A549 (cell line): ENCODE measurements around the gene SETBP1. TPM values are rescaled to one million over a fixed set of nuclear protein-coding genes. Genes with fewer than 3 reads are reported as not detected.

Source experiments
- ATAC-seq, 2 experiments: fragments of 200-7000 bp in 1 of 2; fragments of >200 bp in 1 of 2; cut with Nextera tagmentation in 1 of 2; cut with Tn5 transposase in 1 of 2; 3 replicates each; pipeline versions ENCODE4 v1.8.0 to v1.9.1; 2018 to 2020; ENCODE audit warnings: mild to moderate bottlenecking in 1 of 2, moderate library complexity in 1 of 2
- CTCF ChIA-PET: fragments of 300-600 bp; sonication (Branson Sonifier 250); formaldehyde crosslinking; extraction: SDS; loops from one replicate; lab custom pipeline; 2021; ENCODE audit warnings: antibody characterized with exemption, inconsistent platforms; lab: Yijun Ruan, JAX
- POLR2A ChIA-PET: fragments of 350-600 bp; formaldehyde crosslinking; extraction: SDS; loops from one replicate; lab custom pipeline; 2021; ENCODE audit warnings: antibody characterized with exemption, inconsistent platforms; lab: Yijun Ruan, JAX
- DNase-seq, 2 experiments: peaks; one replicate each; pipeline versions ENCODE4 v3.0.0 to v3.0.0-alpha.2; 2011 to 2016; ENCODE audit warnings: low read depth in 1 of 2, low spot score in 1 of 2
- FAIRE-seq: peaks from 2 replicates; lab custom pipeline; 2011; peaks lifted over from hg19 to GRCh38; lab: Jason Lieb, UNC
- H3K27ac ChIP-seq, 2 experiments: fragments of >200 bp; sonication (Bioruptor Twin); formaldehyde crosslinking; 3 replicates each; pipeline ENCODE4 v1.5.1; 2016 to 2017
- H3K4me1 ChIP-seq: fragments of >200 bp; sonication (Bioruptor Twin); formaldehyde crosslinking; 3 replicates; pipeline ENCODE4 v1.6.1; 2016
- H3K4me2 ChIP-seq: fragments of >200 bp; sonication (Bioruptor Twin); formaldehyde crosslinking; 3 replicates; pipeline ENCODE4 v1.6.1; 2016
- H3K4me3 ChIP-seq: fragments of >200 bp; sonication (Bioruptor Twin); formaldehyde crosslinking; 3 replicates; pipeline ENCODE4 v1.5.1; 2016
- H3K9me3 ChIP-seq: fragments of >200 bp; sonication (Bioruptor Twin); formaldehyde crosslinking; 3 replicates; pipeline ENCODE4 v1.6.1; 2016
- BCL3 ChIP-seq: fragments of >200 bp; sonication (Bioruptor Twin); formaldehyde crosslinking; IDR thresholded peaks from 3 replicates; pipeline ENCODE4 v1.6.1; 2016
- BHLHE40 ChIP-seq: IDR thresholded peaks from 2 replicates; pipeline ENCODE4 v1.6.1; 2012; ENCODE audit warnings: low read depth, low read length, inconsistent platforms
- CBX8 ChIP-seq: fragments of 200-600 bp; sonication (generic); IDR thresholded peaks from 2 replicates; pipeline ENCODE4 v1.6.1; 2016
- EHMT2 ChIP-seq: fragments of 200-600 bp; sonication (generic); IDR thresholded peaks from 2 replicates; pipeline ENCODE4 v1.6.1; 2016; ENCODE audit warnings: antibody characterized with exemption, low read depth, mild to moderate bottlenecking, moderate library complexity
- EP300 ChIP-seq, 2 experiments: fragments of >200 bp; sonication (Bioruptor Twin); formaldehyde crosslinking; IDR thresholded peaks; 2 replicates in 1 of 2; 3 replicates in 1 of 2; pipeline ENCODE4 v1.6.1; 2016 to 2017
- FOSB ChIP-seq: fragments of 250-450 bp; sonication (Bioruptor Pico); IDR thresholded peaks from 2 replicates; pipeline ENCODE4 v1.5.0; 2020; ENCODE audit warnings: mild to moderate bottlenecking, moderate library complexity
- FOSL2 ChIP-seq, 2 experiments: fragments of 450-650 bp in 1 of 2; fragments of >200 bp in 1 of 2; sonication (Bioruptor Twin) in 1 of 2; formaldehyde crosslinking; IDR thresholded peaks; 2 replicates each; pipeline versions ENCODE4 v1.5.0 to v1.6.1; 2016 to 2020; ENCODE audit warnings: mild to moderate bottlenecking in 1 of 2, moderate library complexity in 1 of 2
- HDAC2 ChIP-seq: fragments of 200-600 bp; sonication (generic); IDR thresholded peaks from 2 replicates; pipeline ENCODE4 v1.6.1; 2016
- HOXB13 ChIP-seq: fragments of 250-450 bp; sonication (Bioruptor Pico); IDR thresholded peaks from 2 replicates; pipeline ENCODE4 v1.5.0; 2020; ENCODE audit warnings: low read depth, mild to moderate bottlenecking, moderate library complexity
- HOXB5 ChIP-seq: fragments of 250-450 bp; sonication (Bioruptor Pico); IDR thresholded peaks from 2 replicates; pipeline ENCODE4 v1.5.0; 2020; ENCODE audit warnings: mild to moderate bottlenecking, moderate library complexity
- JUNB ChIP-seq: fragments of >200 bp; sonication (Bioruptor Twin); formaldehyde crosslinking; IDR thresholded peaks from 2 replicates; pipeline ENCODE4 v1.6.1; 2016
- KDM5A ChIP-seq: fragments of 200-600 bp; sonication (generic); IDR thresholded peaks from 2 replicates; pipeline ENCODE4 v1.6.1; 2016; ENCODE audit warnings: antibody characterized with exemption, mild to moderate bottlenecking
- MAFK ChIP-seq: fragments of 450-650 bp; IDR thresholded peaks from 2 replicates; pipeline ENCODE4 v1.6.1; 2014; ENCODE audit not compliant: partially characterized antibody
- MYC ChIP-seq: IDR thresholded peaks from 2 replicates; pipeline ENCODE4 v1.6.1; 2012; ENCODE audit warnings: mild to moderate bottlenecking, inconsistent platforms, low read length, improper control_type of control experiment, borderline replicate concordance
- NPAS2 ChIP-seq: fragments of 250-450 bp; sonication (Bioruptor Pico); IDR thresholded peaks from 2 replicates; pipeline ENCODE4 v1.8.0; 2022; ENCODE audit warnings: mild to moderate bottlenecking, moderate library complexity, borderline replicate concordance
- PBX3 ChIP-seq: IDR thresholded peaks from 2 replicates; pipeline ENCODE4 v1.6.1; 2012
- PHF8 ChIP-seq: fragments of 200-600 bp; sonication (generic); IDR thresholded peaks from 2 replicates; pipeline ENCODE4 v1.6.1; 2016; ENCODE audit warnings: low read depth, mild to moderate bottlenecking, antibody characterized with exemption, moderate library complexity, borderline replicate concordance
- POLR2AphosphoS2 ChIP-seq: conservative IDR thresholded peaks from 2 replicates; pipeline ENCODE4 v1.6.1; 2012; ENCODE audit warnings: low read length, improper control_type of control experiment, inconsistent platforms
- RAD21 ChIP-seq, 2 experiments: fragments of >200 bp in 1 of 2; sonication (Bioruptor Twin) in 1 of 2; formaldehyde crosslinking in 1 of 2; IDR thresholded peaks in 1 of 2; conservative IDR thresholded peaks in 1 of 2; 2 replicates in 1 of 2; 3 replicates in 1 of 2; pipeline ENCODE4 v1.6.1; 2012 to 2018; ENCODE audit warnings: inconsistent platforms in 1 of 2
- TFCP2L1 ChIP-seq: fragments of 250-450 bp; sonication (Bioruptor Pico); IDR thresholded peaks from 2 replicates; pipeline ENCODE4 v1.5.0; 2021; ENCODE audit warnings: mild to moderate bottlenecking
- TP53 ChIP-seq: fragments of 250-450 bp; sonication (Bioruptor Pico); IDR thresholded peaks from 2 replicates; pipeline ENCODE4 v1.5.0; 2021; ENCODE audit warnings: mild to moderate bottlenecking, moderate library complexity
- USF2 ChIP-seq: fragments of 450-650 bp; IDR thresholded peaks from 2 replicates; pipeline ENCODE4 v1.6.1; 2014; ENCODE audit warnings: antibody characterized with exemption
- ZNF302 ChIP-seq: fragments of 250-450 bp; sonication (Bioruptor Pico); IDR thresholded peaks from 2 replicates; pipeline ENCODE4 v1.9.0; 2021; ENCODE audit warnings: inconsistent platforms, mild to moderate bottlenecking, moderate library complexity
- ZSCAN20 ChIP-seq: fragments of 250-450 bp; sonication (Bioruptor Pico); IDR thresholded peaks from 2 replicates; pipeline ENCODE4 v1.8.0; 2022; ENCODE audit warnings: mild to moderate bottlenecking, moderate library complexity
- WGBS: methylation state at CpG from one replicate; pipeline ENCODE4 v1.1.6; 2017; ENCODE audit errors: missing lambda C conversion rate; 5-methylcytosine and 5-hydroxymethylcytosine counted together
- polyA plus RNA-seq, 4 experiments: library from polyadenylated mRNA; depleted of rRNA in 3 of 4; stranded (reverse); fragments of >200 nt; fragmentation: RNase III in 1 of 4; extraction: RNeasy Plus Mini Kit Qiagen cat#74134 plus additional on column Dnase treatment in 1 of 4; gene quantifications; 2 replicates in 3 of 4; 3 replicates in 1 of 4; pipeline ENCODE4 v1.2.3, GENCODE V29; 2011 to 2017

SETBP1 gene
- polyA plus RNA-seq, 2 of the 4 experiments (the other 2 are of a cell fraction), result 0.50 to 1.9 TPM

GRCh38 chr18:44698518-44698917 is 17.8 kb downstream of the SETBP1 start:
- ChIA-PET POLR2A (no interaction called here), CTCF (no interaction called here)
- Histone ChIP-seq H3K4me1 (no peaks in the 10 kb centered on the region), H3K9me3 (no peaks in the 10 kb centered on the region), H3K4me3 (no peak overlapping the region), H3K4me2 (no peak overlapping the region), H3K27ac (no peak overlapping the region)
- TF ChIP-seq ZSCAN20, result no peak
- TF ChIP-seq TFCP2L1 (CRISPR knock-in tag), result no peak
- no peak for TF ChIP-seq BCL3
- TF ChIP-seq FOSB (CRISPR knock-in tag), result no peak
- no peak for ATAC-seq
- WGBS, result 81% methylated on average over 5 of the region's 5 CpGs
- FAIRE-seq, result no peak
- DNase-seq, result no peak

- CTCF ChIA-PET, result no interaction called here
- H3K4me2 ChIP-seq, result no peak overlapping the region
- TF ChIP-seq BHLHE40, result no peak
- no peak for TF ChIP-seq NPAS2 (CRISPR knock-in tag)
- no peak for TF ChIP-seq FOSL2 (IDR thresholded peaks at IDR 0.05)
- no peak for TF ChIP-seq FOSL2 (CRISPR knock-in tag; IDR thresholded peaks at IDR 0.05)
- no peak for TF ChIP-seq EP300 (IDR thresholded peaks at IDR 0.05)
- no peak for TF ChIP-seq MAFK
- no peak for TF ChIP-seq EHMT2
- no peak for TF ChIP-seq HDAC2
- no peak for TF ChIP-seq TP53 (CRISPR knock-in tag)
- no peak for TF ChIP-seq MYC
- TF ChIP-seq POLR2AphosphoS2, result no peak
- no peak for TF ChIP-seq BCL3
- TF ChIP-seq USF2, result no peak
- TF ChIP-seq PBX3, result no peak
- no peak for TF ChIP-seq JUNB
- no peak for TF ChIP-seq PHF8
- TF ChIP-seq RAD21 (conservative IDR thresholded peaks at IDR 0.05 in 1 of 2, IDR thresholded peaks at IDR 0.05 in 1 of 2), result no peak
- TF ChIP-seq, all 56 proteins: peak for 0
- WGBS, result 44% methylated on average over 9 of the region's 10 CpGs
- Histone ChIP-seq H3K9me3 (no peaks in the 10 kb centered on the region), H3K4me3 (no peak overlapping the region), H3K4me1 (no peaks in the 10 kb centered on the region), H3K27ac (no peak overlapping the region)
- ATAC-seq (no peak), FAIRE-seq (no peak), DNase-seq (no peak)
- POLR2A ChIA-PET, result no interaction called here
These were observed 19.0 kb downstream of the SETBP1 start for GRCh38 chr18:44699572-44700261.

GRCh38 chr18:44700652-44701051 is 20.0 kb downstream of the SETBP1 start:
- no peak for FAIRE-seq
- CTCF ChIA-PET, result no interaction called here
- no peaks in the 10 kb centered on the region for H3K4me1 ChIP-seq

More at GRCh38 chr18:44700652-44701051, 20.0 kb downstream of the SETBP1 start:
- no peak for DNase-seq
- Histone ChIP-seq H3K9me3 (no peaks in the 10 kb centered on the region), H3K4me3 (no peak overlapping the region), H3K27ac (no peak overlapping the region), H3K4me2 (no peak overlapping the region)
- no peak for TF ChIP-seq HOXB5
- no peak for TF ChIP-seq HOXB13 (CRISPR knock-in tag)
- no peak for TF ChIP-seq KDM5A
- TF ChIP-seq ZNF302 (CRISPR knock-in tag), result no peak
- TF ChIP-seq CBX8, result no peak
- no peak for ATAC-seq
- 79% methylated on average over 5 of the region's 5 CpGs for WGBS
- POLR2A ChIA-PET, result no interaction called here
